IgD-negative memory B cell (primary cell): ENCODE data around the gene UPF1. TPM values are rescaled to one million over a fixed set of nuclear protein-coding genes. Genes with fewer than 3 reads are reported as not detected.

ENCODE experiments used
- H3K27ac Mint-ChIP-seq, 3 donors: one replicate each; pipeline ENCODE4 v1.8.0; 2020 to 2022; ENCODE audit warnings: mild to moderate bottlenecking in 3 of 3, mixed read lengths in 3 of 3, moderate library complexity in 1 of 3
- H3K27me3 Mint-ChIP-seq: one replicate; pipeline ENCODE4 v1.8.0; 2021; ENCODE audit warnings: mixed read lengths
- H3K36me3 Mint-ChIP-seq: one replicate; pipeline ENCODE4 v1.8.0; 2020; ENCODE audit warnings: mild to moderate bottlenecking, mixed read lengths
- H3K4me1 Mint-ChIP-seq, 3 donors: one replicate each; pipeline ENCODE4 v1.8.0; 2020 to 2022; ENCODE audit warnings: mixed read lengths in 3 of 3, mild to moderate bottlenecking in 1 of 3
- H3K4me3 Mint-ChIP-seq, 4 donors: one replicate each; pipeline ENCODE4 v1.8.0; 2020 to 2022; ENCODE audit warnings: mild to moderate bottlenecking in 4 of 4, mixed read lengths in 4 of 4, moderate library complexity in 3 of 4
- H3K9me3 Mint-ChIP-seq, 3 donors: one replicate each; pipeline ENCODE4 v1.8.0; 2020 to 2021; ENCODE audit warnings: mixed read lengths in 3 of 3, mild to moderate bottlenecking in 1 of 3
- polyA plus RNA-seq: library from polyadenylated mRNA; unstranded; fragments of 300-500 nt; fragmentation: Illumina TruSeq; gene quantifications from one replicate; pipeline ENCODE4 v1.2.3, GENCODE V29; 2021

The UPF1 gene
- polyA plus RNA-seq = 14.6 TPM

GRCh38 chr19:18831524-18832305, at the start of gene UPF1:
UPF1 (plus strand) TSS chr19:18831959; CDS start chr19:18832210, 251 bp downstream.
- no peaks in the 10 kb centered on the region for H3K36me3 Mint-ChIP-seq
- H3K4me1 Mint-ChIP-seq = peaks cover 25 to 32% (median 32%) of the 10 kb centered on the region in 3 donors
- peaks cover 4% of the 10 kb centered on the region for H3K27me3 Mint-ChIP-seq
- H3K27ac Mint-ChIP-seq = peak within 1 kb of the TSS; percentile 81 to 92 (median 87)
- peak within 1 kb of the TSS; percentile 85 to 96 (median 93) for H3K4me3 Mint-ChIP-seq
- H3K9me3 Mint-ChIP-seq = peaks cover 0 to 3% (median 0%) of the 10 kb centered on the region in 3 donors

- Mint-ChIP-seq H3K4me3 (peak overlapping the region in 2 of 4 donors; percentile 58 to 65), H3K36me3 (peaks cover 2% of the 10 kb centered on the region), H3K27ac (peak overlapping the region in 1 of 3 donors; percentile 80), H3K4me1 (peaks cover 5 to 19% (median 10%) of the 10 kb centered on the region in 3 donors), H3K27me3 (peaks cover 29% of the 10 kb centered on the region), H3K9me3 (peaks cover 0 to 2% (median 0%) of the 10 kb centered on the region in 3 donors)
Observed at GRCh38 chr19:18782559-18783225, 49.1 kb upstream of the UPF1 start.

- Mint-ChIP-seq H3K27me3 (peaks cover 35% of the 10 kb centered on the region), H3K4me3 (peak overlapping the region in 2 of 4 donors; percentile 70 to 74), H3K4me1 (peaks cover 5 to 17% (median 11%) of the 10 kb centered on the region in 3 donors)
Observed at GRCh38 chr19:18783958-18784785, 47.6 kb upstream of the UPF1 start.

GRCh38 chr19:18784786-18785120, 47.0 kb upstream of the UPF1 start:
- Mint-ChIP-seq H3K4me1 (peaks cover 5 to 19% (median 12%) of the 10 kb centered on the region in 3 donors), H3K4me3 (no peak overlapping the region), H3K9me3 (peaks cover 0 to 2% (median 0%) of the 10 kb centered on the region in 3 donors), H3K36me3 (no peaks in the 10 kb centered on the region), H3K27me3 (peaks cover 40% of the 10 kb centered on the region), H3K27ac (no peak overlapping the region)

More at GRCh38 chr19:18783958-18784785, 47.6 kb upstream of the UPF1 start:
- peaks cover 0 to 2% (median 0%) of the 10 kb centered on the region in 3 donors for H3K9me3 Mint-ChIP-seq
- H3K36me3 Mint-ChIP-seq = no peaks in the 10 kb centered on the region
- peak overlapping the region in 1 of 3 donors; percentile 14 for H3K27ac Mint-ChIP-seq

- peak overlapping the region in 2 of 4 donors; percentile 41 to 72 for H3K4me3 Mint-ChIP-seq
- H3K36me3 Mint-ChIP-seq = no peaks in the 10 kb centered on the region
Observed at GRCh38 chr19:18785179-18786124, 46.3 kb upstream of the UPF1 start.

GRCh38 chr19:18788529-18789421, 43.0 kb upstream of the UPF1 start:
- H3K36me3 Mint-ChIP-seq = no peaks in the 10 kb centered on the region
- H3K4me3 Mint-ChIP-seq = peak overlapping the region; percentile 7 to 96 (median 81)
- H3K4me1 Mint-ChIP-seq = peaks cover 5 to 17% (median 12%) of the 10 kb centered on the region in 3 donors

More at GRCh38 chr19:18785179-18786124, 46.3 kb upstream of the UPF1 start:
- peak overlapping the region in 1 of 3 donors; percentile 68 for H3K27ac Mint-ChIP-seq
- H3K4me1 Mint-ChIP-seq = peaks cover 10 to 23% (median 16%) of the 10 kb centered on the region in 3 donors
- H3K27me3 Mint-ChIP-seq = peaks cover 45% of the 10 kb centered on the region
- H3K9me3 Mint-ChIP-seq = peaks cover 0 to 2% (median 0%) of the 10 kb centered on the region in 3 donors

GRCh38 chr19:18789422-18789869, 42.3 kb upstream of the UPF1 start:
- no peaks in the 10 kb centered on the region for H3K36me3 Mint-ChIP-seq
- H3K27me3 Mint-ChIP-seq = peaks cover 60% of the 10 kb centered on the region
- H3K27ac Mint-ChIP-seq = peak overlapping the region in 2 of 3 donors; percentile 17 to 59
- H3K4me3 Mint-ChIP-seq = peak overlapping the region; percentile 7 to 96 (median 81)
- peaks cover 5 to 17% (median 10%) of the 10 kb centered on the region in 3 donors for H3K4me1 Mint-ChIP-seq
- H3K9me3 Mint-ChIP-seq = peaks cover 0 to 4% (median 0%) of the 10 kb centered on the region in 3 donors

More at GRCh38 chr19:18788529-18789421, 43.0 kb upstream of the UPF1 start:
- Mint-ChIP-seq H3K27ac (peak overlapping the region; percentile 17 to 59 (median 50)), H3K9me3 (peaks cover 0 to 4% (median 0%) of the 10 kb centered on the region in 3 donors), H3K27me3 (peaks cover 61% of the 10 kb centered on the region)

GRCh38 chr19:18789883-18790565, 41.7 kb upstream of the UPF1 start:
- H3K27me3 Mint-ChIP-seq = peaks cover 58% of the 10 kb centered on the region
- peak overlapping the region; percentile 51 to 96 (median 80) for H3K4me3 Mint-ChIP-seq
- H3K27ac Mint-ChIP-seq = peak overlapping the region in 1 of 3 donors; percentile 40
- H3K36me3 Mint-ChIP-seq = no peaks in the 10 kb centered on the region
- H3K4me1 Mint-ChIP-seq = peaks cover 5 to 17% (median 10%) of the 10 kb centered on the region in 3 donors
- H3K9me3 Mint-ChIP-seq = peaks cover 0 to 4% (median 0%) of the 10 kb centered on the region in 3 donors

- H3K27me3 Mint-ChIP-seq = peaks cover 57% of the 10 kb centered on the region
- peak within 1 kb of the TSS; percentile 51 to 96 (median 80) for H3K4me3 Mint-ChIP-seq
- H3K4me1 Mint-ChIP-seq = peaks cover 5 to 13% (median 8%) of the 10 kb centered on the region in 3 donors
- no peaks in the 10 kb centered on the region for H3K36me3 Mint-ChIP-seq
- H3K9me3 Mint-ChIP-seq = peaks cover 0 to 4% (median 0%) of the 10 kb centered on the region in 3 donors
- H3K27ac Mint-ChIP-seq = peak within 1 kb of the TSS in 1 of 3 donors; percentile 40
Observed at GRCh38 chr19:18790566-18791314, 41.0 kb upstream of the UPF1 start, which contains the start of gene COMP. COMP (minus strand) TSS chr19:18791305; CDS start chr19:18791269, 36 bp downstream.

- no peaks in the 10 kb centered on the region for H3K36me3 Mint-ChIP-seq
- peak overlapping the region in 1 of 3 donors; percentile 40 for H3K27ac Mint-ChIP-seq
- H3K4me1 Mint-ChIP-seq = peaks cover 5 to 11% (median 6%) of the 10 kb centered on the region in 3 donors
- peak overlapping the region in 2 of 4 donors; percentile 40 to 68 for H3K4me3 Mint-ChIP-seq
- peaks cover 0 to 4% (median 0%) of the 10 kb centered on the region in 3 donors for H3K9me3 Mint-ChIP-seq
- peaks cover 56% of the 10 kb centered on the region for H3K27me3 Mint-ChIP-seq
Observed at GRCh38 chr19:18791315-18791678, 40.5 kb upstream of the UPF1 start.

- peaks cover 5 to 6% (median 6%) of the 10 kb centered on the region in 3 donors for H3K4me1 Mint-ChIP-seq
- peaks cover 0 to 1% (median 0%) of the 10 kb centered on the region in 3 donors for H3K9me3 Mint-ChIP-seq
- H3K36me3 Mint-ChIP-seq = no peaks in the 10 kb centered on the region
- no peak overlapping the region for H3K4me3 Mint-ChIP-seq
- peak overlapping the region in 2 of 3 donors; percentile 41 to 42 for H3K27ac Mint-ChIP-seq
- H3K27me3 Mint-ChIP-seq = peaks cover 49% of the 10 kb centered on the region
Observed at GRCh38 chr19:18792661-18793060, 39.1 kb upstream of the UPF1 start.
